ENCODE data around the gene HIPK2. TPM values are rescaled to one million over a fixed set of nuclear protein-coding genes. Genes with fewer than 3 reads are reported as not detected.

Gene HIPK2
- polyA plus RNA-seq, 1 donor (not counting 4 experiments of a cell fraction or from before 2014, with no cell fraction given): 5.8 TPM

DNA sequence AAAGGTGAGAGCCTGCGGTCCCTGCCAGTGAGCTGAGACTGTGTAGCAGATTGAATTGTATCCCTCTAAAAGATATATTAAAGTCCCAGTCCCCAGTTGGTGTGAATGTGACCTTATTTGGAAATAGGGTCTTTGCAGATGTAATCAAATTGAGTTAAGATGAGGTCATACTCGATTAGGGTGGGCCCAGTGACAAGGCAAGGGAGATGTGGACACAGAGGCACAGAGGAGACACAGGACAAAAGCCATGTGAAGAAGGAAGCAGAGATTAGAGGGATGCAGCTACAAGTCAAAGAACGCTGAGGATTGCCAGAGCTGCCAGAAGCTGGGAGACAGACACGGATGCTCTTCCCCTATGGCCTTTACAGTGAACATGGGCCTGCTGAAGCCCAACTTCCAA lies 150.0 kb downstream of the HIPK2 start:
- Histone ChIP-seq H3K4me2 (ENCODE audit: control insufficient read depth, extremely low read depth, insufficient read depth, low read depth, low read length) (no peak overlapping the region), H3K9me1 (ENCODE audit: control insufficient read depth, extremely low read depth, insufficient read depth, low read length) (no peaks in the 10 kb centered on the region), H3K9ac (ENCODE audit: control insufficient read depth, extremely low read depth, insufficient read depth, low read length) (no peak overlapping the region), H3K27me3 (ENCODE audit: control insufficient read depth, extremely low read depth, insufficient read depth, low read length) (no peaks in the 10 kb centered on the region), H3K27ac (ENCODE audit: control insufficient read depth, insufficient read depth, low read length) (no peak overlapping the region), H3K4me3 (ENCODE audit: control insufficient read depth in 2 of 3, extremely low read depth in 1 of 3, insufficient read depth in 2 of 3, low read depth in 1 of 3, low read length in 3 of 3) (no peak overlapping the region), H3K9me3 (ENCODE audit: control insufficient read depth, low read depth, low read length) (no peaks in the 10 kb centered on the region), H3K4me1 (ENCODE audit: control insufficient read depth, extremely low read depth, insufficient read depth, low read length) (no peaks in the 10 kb centered on the region), H3K36me3 (ENCODE audit: control insufficient read depth in 2 of 2, extremely low read depth in 1 of 2, insufficient read depth in 2 of 2, low read length in 2 of 2) (peaks cover 25 to 31% of the 10 kb centered on the region in 2 experiments), H3K79me2 (ENCODE audit: control insufficient read depth, insufficient read depth, low read length) (no peaks in the 10 kb centered on the region), H2AFZ (ENCODE audit: control insufficient read depth, low read length) (no peak overlapping the region), H4K20me1 (ENCODE audit: control insufficient read depth, extremely low read depth, insufficient read depth, low read length) (no peaks in the 10 kb centered on the region)
- dilution Hi-C loops (cut with MboI; ENCODE audit: extremely low pct_ligation_motif_present, low sequenced_read_pairs): no loop called here
- TF ChIP-seq CTCF (optimal IDR thresholded peaks at IDR 0.05 in 1 of 3, IDR thresholded peaks at IDR 0.05 in 1 of 3, conservative IDR thresholded peaks at IDR 0.05 in 1 of 3; ENCODE audit: extremely low read depth in 1 of 3, insufficient read depth in 2 of 3, low read length in 3 of 3) (no peak), EZH2 (IDR thresholded peaks at IDR 0.05; ENCODE audit: low read length) (no peak)
- FAIRE-seq (no peak), DNase-seq (ENCODE audit: low read depth, low spot score) (no peak)

- no peak overlapping the region for H2AFZ ChIP-seq (ENCODE audit: control insufficient read depth, low read length)
- no peaks in the 10 kb centered on the region for H3K79me2 ChIP-seq (ENCODE audit: control insufficient read depth, insufficient read depth, low read length)
- H3K4me2 ChIP-seq (ENCODE audit: control insufficient read depth, extremely low read depth, insufficient read depth, low read depth, low read length): no peak overlapping the region
- peaks cover 25 to 31% of the 10 kb centered on the region in 2 experiments for H3K36me3 ChIP-seq (ENCODE audit: control insufficient read depth in 2 of 2, extremely low read depth in 1 of 2, insufficient read depth in 2 of 2, low read length in 2 of 2)
- H3K27ac ChIP-seq (ENCODE audit: control insufficient read depth, insufficient read depth, low read length): no peak overlapping the region
- no peaks in the 10 kb centered on the region for H4K20me1 ChIP-seq (ENCODE audit: control insufficient read depth, extremely low read depth, insufficient read depth, low read length)
- no peaks in the 10 kb centered on the region for H3K9me1 ChIP-seq (ENCODE audit: control insufficient read depth, extremely low read depth, insufficient read depth, low read length)
- FAIRE-seq (no peak), DNase-seq (ENCODE audit: low read depth, low spot score) (no peak)
- no peak overlapping the region for H3K4me3 ChIP-seq (ENCODE audit: control insufficient read depth in 2 of 3, extremely low read depth in 1 of 3, insufficient read depth in 2 of 3, low read depth in 1 of 3, low read length in 3 of 3)
- no peak overlapping the region for H3K9ac ChIP-seq (ENCODE audit: control insufficient read depth, extremely low read depth, insufficient read depth, low read length)
- no peaks in the 10 kb centered on the region for H3K4me1 ChIP-seq (ENCODE audit: control insufficient read depth, extremely low read depth, insufficient read depth, low read length)
- no peaks in the 10 kb centered on the region for H3K27me3 ChIP-seq (ENCODE audit: control insufficient read depth, extremely low read depth, insufficient read depth, low read length)
- no peaks in the 10 kb centered on the region for H3K9me3 ChIP-seq (ENCODE audit: control insufficient read depth, low read depth, low read length)
- dilution Hi-C loops (cut with MboI; ENCODE audit: extremely low pct_ligation_motif_present, low sequenced_read_pairs): no loop called here
- TF ChIP-seq CTCF (optimal IDR thresholded peaks at IDR 0.05 in 1 of 3, IDR thresholded peaks at IDR 0.05 in 1 of 3, conservative IDR thresholded peaks at IDR 0.05 in 1 of 3; ENCODE audit: extremely low read depth in 1 of 3, insufficient read depth in 2 of 3, low read length in 3 of 3) (no peak), EZH2 (IDR thresholded peaks at IDR 0.05; ENCODE audit: low read length) (no peak)
These were observed 151.0 kb downstream of the HIPK2 start for GRCh38 chr7:139626817-139627216.
